PC-3 (cell line): ENCODE results near the gene ANGPTL7. TPM values are rescaled to one million over a fixed set of nuclear protein-coding genes. Genes with fewer than 3 reads are reported as not detected.

Source experiments
- ATAC-seq: fragments of 200-7000 bp; cut with Tn5 transposase; 2 replicates; pipeline ENCODE4 v1.9.1; 2020; ENCODE audit warnings: mild to moderate bottlenecking, moderate library complexity
- BruUV-seq: library from RNA; stranded (reverse); fragments of 400-500 nt; replicated peaks from 2 replicates; lab custom pipeline; 2021; lab: Mats Ljungman, UMichigan
- CTCF ChIA-PET: fragments of 300-600 bp; sonication (Branson Sonifier 250); formaldehyde crosslinking; loops from one replicate; lab custom pipeline; 2022; ENCODE audit warnings: antibody characterized with exemption; lab: Charles Lee
- POLR2A ChIA-PET: fragments of 300-600 bp; sonication (Branson Sonifier 250); formaldehyde crosslinking; loops from one replicate; lab custom pipeline; 2022; ENCODE audit warnings: antibody characterized with exemption; ENCODE audit not compliant: unreplicated experiment; lab: Charles Lee
- DNase-seq: peaks from one replicate; pipeline ENCODE4 v3.0.0-alpha.2; 2015
- H2AFZ ChIP-seq: fragments of 300-600 bp; sonication (generic); 2 replicates; pipeline ENCODE4 v1.6.0; 2016; ENCODE audit warnings: antibody characterized with exemption, low read length
- H3F3A ChIP-seq: fragments of 300-600 bp; sonication (generic); one replicate; pipeline ENCODE4 v1.6.0; 2017; ENCODE audit warnings: antibody characterized with exemption, low read length, control low read depth, mild to moderate bottlenecking; ENCODE audit not compliant: unreplicated experiment
- H3K27ac ChIP-seq: fragments of 300-600 bp; sonication (generic); 2 replicates; pipeline ENCODE4 v1.5.1; 2016; ENCODE audit warnings: mild to moderate bottlenecking, low read length
- H3K27me3 ChIP-seq: fragments of 300-600 bp; sonication (generic); 2 replicates; pipeline ENCODE4 v1.6.1; 2016; ENCODE audit warnings: low read length, mixed read lengths
- H3K36me3 ChIP-seq: fragments of 300-600 bp; sonication (generic); 2 replicates; pipeline ENCODE4 v1.6.1; 2016; ENCODE audit warnings: low read depth, mixed run types, low read length, mixed read lengths
- H3K4me1 ChIP-seq: fragments of 300-600 bp; sonication (generic); 2 replicates; pipeline ENCODE4 v1.5.1; 2016; ENCODE audit warnings: low read length; ENCODE audit not compliant: insufficient read depth
- H3K4me2 ChIP-seq: fragments of 300-600 bp; sonication (generic); 2 replicates; pipeline ENCODE4 v1.6.0; 2016; ENCODE audit warnings: low read length
- H3K4me3 ChIP-seq: fragments of 300-600 bp; sonication (generic); 2 replicates; pipeline ENCODE4 v1.5.1; 2016; ENCODE audit warnings: mild to moderate bottlenecking, low read length, mixed read lengths
- H3K79me2 ChIP-seq: fragments of 300-600 bp; sonication (generic); 2 replicates; pipeline ENCODE4 v1.6.1; 2017; ENCODE audit warnings: low read length, mixed read lengths
- H3K9ac ChIP-seq: fragments of 300-600 bp; sonication (generic); 2 replicates; pipeline ENCODE4 v1.6.0; 2016; ENCODE audit warnings: mild to moderate bottlenecking, low read length
- H3K9me2 ChIP-seq: fragments of 300-600 bp; sonication (generic); replicated peaks from 2 replicates; pipeline ENCODE4 v1.6.1; 2016; ENCODE audit warnings: mixed run types, low read length, mixed read lengths
- H3K9me3 ChIP-seq: fragments of 300-600 bp; sonication (generic); 2 replicates; pipeline ENCODE4 v1.6.1; 2016; ENCODE audit warnings: low read length, mixed read lengths
- H4K20me1 ChIP-seq: fragments of 300-600 bp; sonication (generic); 2 replicates; pipeline ENCODE4 v1.6.1; 2016; ENCODE audit warnings: low read length, mixed read lengths
- CTCF ChIP-seq: fragments of 300-600 bp; sonication (generic); conservative IDR thresholded peaks from 2 replicates; pipeline ENCODE4 v1.5.1; 2017; ENCODE audit warnings: antibody characterized with exemption, low read depth, mild to moderate bottlenecking, low read length
- EZH2 ChIP-seq: fragments of 300-600 bp; sonication (generic); IDR thresholded peaks from one replicate; pipeline ENCODE4 v1.6.1; 2017; ENCODE audit warnings: antibody characterized with exemption, mild to moderate bottlenecking, low read length; ENCODE audit not compliant: unreplicated experiment
- EZH2phosphoT487 ChIP-seq: fragments of 300-600 bp; sonication (generic); IDR thresholded peaks from 2 replicates; pipeline ENCODE4 v1.6.1; 2018; ENCODE audit warnings: mild to moderate bottlenecking, antibody characterized with exemption, low read length, borderline replicate concordance
- intact Hi-C: fragments of 100-400 bp; cut with micrococcal nuclease; formaldehyde crosslinking; loops from 2 replicates; pipeline ENCODE4 v1.9.0; 2023
- total RNA-seq: library from RNA; depleted of rRNA; stranded (reverse); fragments of >200 nt; gene quantifications from 2 replicates; pipeline ENCODE4 v1.2.3, GENCODE V29; 2014

The ANGPTL7 gene
- total RNA-seq, 1 experiment from 2014 or later, result not detected

DNA sequence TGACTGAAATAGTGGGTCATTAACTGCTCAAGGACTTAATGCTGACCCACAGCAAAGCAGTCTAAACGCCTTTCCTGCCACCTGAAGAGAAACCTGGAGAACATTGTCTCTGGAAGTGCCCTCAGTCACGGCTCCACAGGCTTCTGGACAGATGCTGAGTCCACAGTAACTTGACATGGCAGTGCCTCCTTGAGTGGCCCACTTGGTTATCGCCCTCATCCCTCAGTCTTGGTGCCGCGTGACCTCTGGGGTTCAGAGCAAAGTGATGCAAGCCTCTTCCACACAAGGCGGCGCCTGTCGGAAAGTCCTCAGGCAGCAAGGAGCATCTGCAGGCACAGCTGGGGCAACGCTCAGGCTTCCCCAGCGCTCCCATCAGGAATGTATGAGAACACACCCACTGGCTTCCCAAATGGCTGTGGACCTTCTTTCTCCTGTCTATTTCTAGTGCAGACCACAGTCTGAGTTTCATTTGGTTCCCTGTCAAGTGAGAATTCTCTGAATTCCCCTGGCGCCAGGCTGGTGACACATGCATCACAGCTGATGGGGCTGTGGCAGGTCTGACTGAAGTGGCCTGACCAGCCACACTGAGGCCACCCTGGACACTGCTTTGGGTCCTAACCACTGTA lies 13.0 kb upstream of the ANGPTL7 start:
- H3K4me2 ChIP-seq, result no peak overlapping the region
- peaks cover 5% of the 10 kb centered on the region; the same call in 1 of the 2 replicates for H3K36me3 ChIP-seq
- no peak for DNase-seq
- intact Hi-C loops, result no loop called here
- H4K20me1 ChIP-seq, result no peaks in the 10 kb centered on the region
- H3K4me3 ChIP-seq, result no peak overlapping the region
- TF ChIP-seq EZH2phosphoT487 (no peak), EZH2 (no peak), CTCF (no peak)
- no peaks in the 10 kb centered on the region for H3K79me2 ChIP-seq
- H3K9me3 ChIP-seq, result no peaks in the 10 kb centered on the region
- ChIA-PET POLR2A (no interaction called here), CTCF (no interaction called here)
- no peak overlapping the region for H3K9ac ChIP-seq
- peaks cover 34% of the 10 kb centered on the region for H3K4me1 ChIP-seq
- H3K9me2 ChIP-seq, result no peaks in the 10 kb centered on the region
- no peak overlapping the region for H3K27ac ChIP-seq
- no peak overlapping the region for H2AFZ ChIP-seq
- ATAC-seq, result no peak
- no peaks in the 10 kb centered on the region for H3F3A ChIP-seq
- H3K27me3 ChIP-seq, result no peaks in the 10 kb centered on the region
- no TSS peak for BruUV-seq

- H2AFZ ChIP-seq, result no peak overlapping the region
- ATAC-seq (no peak), DNase-seq (peak; percentile 27)
- no peaks in the 10 kb centered on the region for H3K79me2 ChIP-seq
- H3K9ac ChIP-seq, result no peak overlapping the region
- no peaks in the 10 kb centered on the region for H4K20me1 ChIP-seq
- H3K36me3 ChIP-seq, result peaks cover 9% of the 10 kb centered on the region; the same call in 1 of the 2 replicates
- intact Hi-C loops, result no loop called here
- no peak overlapping the region for H3K4me3 ChIP-seq
- H3K4me1 ChIP-seq, result peaks cover 34% of the 10 kb centered on the region
- no peaks in the 10 kb centered on the region for H3F3A ChIP-seq
- no TSS peak for BruUV-seq
- ChIA-PET POLR2A (no interaction called here), CTCF (no interaction called here)
- TF ChIP-seq EZH2 (no peak), EZH2phosphoT487 (no peak), CTCF (no peak)
- H3K9me2 ChIP-seq, result no peaks in the 10 kb centered on the region
- no peak overlapping the region for H3K27ac ChIP-seq
- no peak overlapping the region for H3K4me2 ChIP-seq
- no peaks in the 10 kb centered on the region for H3K27me3 ChIP-seq
- no peaks in the 10 kb centered on the region for H3K9me3 ChIP-seq
Observed at GRCh38 chr1:11178021-11179015, 10.8 kb upstream of the ANGPTL7 start.
